K562 (cell line): ENCODE results near the gene ZCCHC24.

ENCODE experiments used
- CEBPB ChIP-seq: fragments of 450-650 bp; IDR thresholded peaks from 2 replicates; pipeline ENCODE4 v1.6.1; 2016; ENCODE audit warnings: missing genetic modification characterization, missing compliant biosample characterization
- CTCF ChIP-seq, 3 experiments: IDR thresholded peaks in 2 of 3; conservative IDR thresholded peaks in 1 of 3; 2 replicates each; pipeline ENCODE4 v1.5.1; 2011 to 2012; ENCODE audit warnings: low read length in 3 of 3, mild to moderate bottlenecking in 3 of 3, control low read depth in 2 of 3, improper control_type of control experiment in 1 of 3, inconsistent platforms in 1 of 3, low read depth in 1 of 3, mixed read lengths in 1 of 3, moderate library complexity in 1 of 3; ENCODE audit not compliant: insufficient read depth in 2 of 3
- GABPA ChIP-seq: fragments of 200-800 bp; sonication (Bioruptor generic); conservative IDR thresholded peaks from 2 replicates; pipeline ENCODE4 v1.6.1; 2016; ENCODE audit warnings: low read depth, missing genetic modification characterization, missing compliant biosample characterization
- HNRNPK ChIP-seq: fragments of 200-400 bp; formaldehyde crosslinking; IDR thresholded peaks from one replicate; pipeline ENCODE4 v1.6.1; 2018; ENCODE audit warnings: mild to moderate bottlenecking, low read depth, low read length; ENCODE audit not compliant: poor library complexity, severe bottlenecking
- LCOR ChIP-seq: sonication (generic); formaldehyde crosslinking; IDR thresholded peaks from 2 replicates; pipeline ENCODE4 v1.8.0; 2022; ENCODE audit warnings: mild to moderate bottlenecking, missing genetic modification reagents
- ZNF395 ChIP-seq: fragments of 200-800 bp; sonication (Bioruptor generic); IDR thresholded peaks from 2 replicates; pipeline ENCODE4 v1.6.1; 2017; ENCODE audit warnings: missing genetic modification characterization, missing compliant biosample characterization
- ZNF583 ChIP-seq: fragments of 250-450 bp; sonication (Bioruptor Pico); IDR thresholded peaks from 2 replicates; pipeline ENCODE4 v1.4.0; 2020
- ZNF766 ChIP-seq: fragments of 200-800 bp; sonication (Bioruptor generic); conservative IDR thresholded peaks from 2 replicates; pipeline ENCODE4 v1.6.1; 2016; ENCODE audit warnings: missing genetic modification characterization, missing compliant biosample characterization

- TF ChIP-seq LCOR (CRISPR knock-in tag): no peak
- no peak for TF ChIP-seq CTCF (IDR thresholded peaks at IDR 0.05 in 2 of 3, conservative IDR thresholded peaks at IDR 0.05 in 1 of 3; ENCODE audit: insufficient read depth in 2 of 3, low read depth in 1 of 3, low read length in 3 of 3)
- TF ChIP-seq ZNF583 (CRISPR knock-in tag): no peak
- TF ChIP-seq HNRNPK: no peak
- no peak for TF ChIP-seq CEBPB (tag)
- TF ChIP-seq ZNF395 (CRISPR knock-in tag): no peak
- no peak for TF ChIP-seq ZNF766
- no peak for TF ChIP-seq GABPA (tag)
Observed at GRCh38 chr10:79431428-79431827, 14.0 kb downstream of the ZCCHC24 start.
